Stimulated activated CD4-positive, alpha-beta T cell treated with anti-CD3 and anti-CD28 coated beads, TNF-alpha, amount 100 ng/mL, for 4 hours (primary cell): ENCODE results near the gene AMPH.
A peak's percentile ranks its signal among the peaks of the same experiment; 100 is the strongest.

Experiments
- DNase-seq, 3 experiments: peaks; one replicate each; pipeline ENCODE4 v3.0.0-alpha.2; 2020; ENCODE audit warnings: low read depth in 3 of 3

Gene AMPH

GRCh38 chr7:38463277-38464225, 167.6 kb downstream of the AMPH start:
- DNase-seq: peak; percentile 62 to 74 (median 71)

GRCh38 chr7:38462819-38463218, 168.4 kb downstream of the AMPH start:
- no peak for DNase-seq

GRCh38 chr7:38461887-38462286, 169.3 kb downstream of the AMPH start:
- no peak for DNase-seq

- no peak for DNase-seq
These were observed 177.3 kb downstream of the AMPH start for GRCh38 chr7:38453826-38454225.

- DNase-seq: no peak
These were observed 178.0 kb downstream of the AMPH start for GRCh38 chr7:38453168-38453567.

- no peak for DNase-seq
These were observed 178.5 kb downstream of the AMPH start for GRCh38 chr7:38452681-38453108.

GRCh38 chr7:38451840-38452239, 179.3 kb downstream of the AMPH start:
- no peak for DNase-seq

GRCh38 chr7:38448584-38449234, 182.5 kb downstream of the AMPH start:
- no peak for DNase-seq

- no peak for DNase-seq
These were observed 183.1 kb downstream of the AMPH start for GRCh38 chr7:38448054-38448453.

GRCh38 chr7:38438970-38439369, 192.2 kb downstream of the AMPH start:
- DNase-seq: no peak

- no peak for DNase-seq
These were observed 198.5 kb downstream of the AMPH start for GRCh38 chr7:38432671-38433070.

- DNase-seq: no peak
These were observed 199.1 kb downstream of the AMPH start for GRCh38 chr7:38432080-38432479.

GRCh38 chr7:38429057-38429456, 202.1 kb downstream of the AMPH start:
- DNase-seq: no peak

GRCh38 chr7:38428041-38428440, 203.1 kb downstream of the AMPH start:
- no peak for DNase-seq

GRCh38 chr7:38427279-38427955, 203.8 kb downstream of the AMPH start:
- DNase-seq: no peak

GRCh38 chr7:38425509-38425908, 205.7 kb downstream of the AMPH start:
- peak in 1 of 3 experiments; percentile 4 for DNase-seq

- DNase-seq: no peak
These were observed 206.3 kb downstream of the AMPH start for GRCh38 chr7:38424750-38425463.

- no peak for DNase-seq
These were observed 217.4 kb downstream of the AMPH start for GRCh38 chr7:38413784-38414183.

- no peak for DNase-seq
These were observed 219.8 kb downstream of the AMPH start for GRCh38 chr7:38411404-38411803.

GRCh38 chr7:38410056-38410455, 221.1 kb downstream of the AMPH start:
- DNase-seq: no peak

- no peak for DNase-seq
These were observed 221.6 kb downstream of the AMPH start for GRCh38 chr7:38409531-38409930.
